Testis (tissue), 3 donors: ENCODE results near the gene ZNF256. TPM values are rescaled to one million over a fixed set of nuclear protein-coding genes. Genes with fewer than 3 reads are reported as not detected.
A peak's percentile ranks its signal among the peaks of the same experiment; 100 is the strongest.

Experiments
- DNase-seq: peaks from one replicate; pipeline ENCODE4 v3.0.0-alpha.2; 2019
- H3K27ac ChIP-seq, 2 donors: fragments of 200-600 bp; sonication (generic); one replicate each; pipeline ENCODE4 v1.5.1; 2019
- H3K27me3 ChIP-seq: fragments of 200-600 bp; sonication (generic); one replicate; pipeline ENCODE4 v1.5.1; 2019
- H3K36me3 ChIP-seq: fragments of 200-600 bp; sonication (generic); one replicate; pipeline ENCODE4 v1.5.1; 2017; ENCODE audit warnings: low read depth; ENCODE audit errors: missing control alignments
- H3K4me1 ChIP-seq: fragments of 200-600 bp; sonication (generic); one replicate; pipeline ENCODE4 v1.5.1; 2019
- H3K4me3 ChIP-seq, 2 donors: fragments of 200-600 bp; sonication (generic); one replicate each; pipeline ENCODE4 v1.5.1; 2017 to 2019
- H3K9me3 ChIP-seq: fragments of 200-600 bp; sonication (generic); one replicate; pipeline ENCODE4 v1.5.1; 2017
- POLR2A ChIP-seq: fragments of 450-650 bp; IDR thresholded peaks from one replicate; pipeline ENCODE4 v1.6.1; 2017; ENCODE audit warnings: antibody characterized with exemption, mild to moderate bottlenecking, moderate library complexity
- WGBS, 2 donors: methylation state at CpG; one replicate each; pipeline ENCODE4 v1.1.5; 2018; 5-methylcytosine and 5-hydroxymethylcytosine counted together
- intact Hi-C: fragments of 100-400 bp; cut with DNase I; formaldehyde crosslinking; loops from one replicate; pipeline ENCODE4 v1.15.1; 2023; ENCODE audit warnings: low total_unique reads
- polyA plus RNA-seq: library from polyadenylated mRNA; stranded (reverse); fragments of 350-450 nt; fragmentation: Illumina TruSeq; extraction: RNeasy Lipid Tissue Mini Kit (QIAGEN cat#74804); gene quantifications from one replicate; pipeline ENCODE4 v1.2.3, GENCODE V29; 2014; ENCODE audit warnings: low read depth, low replicate concordance; ENCODE audit not compliant: insufficient read depth
- total RNA-seq, 2 donors: library from RNA; depleted of rRNA; stranded (reverse); fragments of >200 nt; gene quantifications; one replicate each; pipeline ENCODE4 v1.2.3, GENCODE V29; 2016
- TF ChIP-seq, protein P1 (sequence below), 3 experiments: fragments of 450-650 bp in 2 of 3; fragments of 200-600 bp in 1 of 3; sonication (generic) in 1 of 3; IDR thresholded peaks; one replicate each; pipeline ENCODE4 v1.5.1; 2016 to 2019; ENCODE audit warnings: antibody characterized with exemption in 3 of 3, mild to moderate bottlenecking in 2 of 3, moderate library complexity in 1 of 3

Gene ZNF256
- total and polyA plus RNA-seq, 3 donors from 2014 or later: 7.8 to 15.7 (median 13.3) TPM

DNA sequence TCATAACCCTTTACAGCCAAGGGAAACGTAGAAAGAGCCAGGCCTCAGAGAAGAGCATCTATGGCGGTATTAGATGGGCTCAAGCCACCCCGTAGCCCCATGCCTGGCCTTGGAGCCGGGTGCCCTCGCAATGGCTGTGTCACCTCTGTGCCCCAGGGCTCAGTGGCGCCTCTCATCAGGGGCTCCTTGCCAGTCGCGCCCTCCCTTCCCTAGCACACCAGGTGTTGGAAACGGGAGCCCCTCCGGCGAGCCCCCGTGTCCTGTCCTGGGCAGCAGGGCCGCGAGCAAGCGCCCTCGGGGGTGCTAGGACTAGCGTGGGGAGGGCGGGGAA is 453 bp downstream of the ZNF256 start:
- WGBS, 2 donors: 0 to 1% methylated on average over 8 to 18 of the region's 18 CpGs

DNA sequence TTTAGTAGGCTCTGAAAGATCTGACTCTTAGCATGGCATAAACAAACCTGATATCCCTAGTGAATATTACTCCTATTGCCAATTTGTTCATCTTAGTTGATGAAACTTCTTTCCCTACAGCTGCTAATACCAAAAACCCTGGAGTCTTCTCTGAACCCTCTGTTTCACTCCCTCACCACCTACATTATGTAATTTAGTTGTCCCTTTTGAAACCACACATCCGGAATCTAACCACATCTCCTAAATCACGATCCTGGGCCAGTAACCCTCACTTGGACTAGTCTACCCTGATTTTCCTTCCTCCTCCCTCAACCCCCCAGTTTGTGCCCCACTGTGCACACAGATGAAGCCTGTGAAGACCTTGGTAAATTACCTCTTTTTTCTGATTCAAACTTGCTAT is 1.2 kb downstream of the ZNF256 start:
- H3K27me3 ChIP-seq: no peaks in the 10 kb centered on the region
- H3K4me1 ChIP-seq: peaks cover 12% of the 10 kb centered on the region
- H3K27ac ChIP-seq: no peak overlapping the region
- no peak for TF ChIP-seq POLR2A
- TF ChIP-seq, protein P1, sequence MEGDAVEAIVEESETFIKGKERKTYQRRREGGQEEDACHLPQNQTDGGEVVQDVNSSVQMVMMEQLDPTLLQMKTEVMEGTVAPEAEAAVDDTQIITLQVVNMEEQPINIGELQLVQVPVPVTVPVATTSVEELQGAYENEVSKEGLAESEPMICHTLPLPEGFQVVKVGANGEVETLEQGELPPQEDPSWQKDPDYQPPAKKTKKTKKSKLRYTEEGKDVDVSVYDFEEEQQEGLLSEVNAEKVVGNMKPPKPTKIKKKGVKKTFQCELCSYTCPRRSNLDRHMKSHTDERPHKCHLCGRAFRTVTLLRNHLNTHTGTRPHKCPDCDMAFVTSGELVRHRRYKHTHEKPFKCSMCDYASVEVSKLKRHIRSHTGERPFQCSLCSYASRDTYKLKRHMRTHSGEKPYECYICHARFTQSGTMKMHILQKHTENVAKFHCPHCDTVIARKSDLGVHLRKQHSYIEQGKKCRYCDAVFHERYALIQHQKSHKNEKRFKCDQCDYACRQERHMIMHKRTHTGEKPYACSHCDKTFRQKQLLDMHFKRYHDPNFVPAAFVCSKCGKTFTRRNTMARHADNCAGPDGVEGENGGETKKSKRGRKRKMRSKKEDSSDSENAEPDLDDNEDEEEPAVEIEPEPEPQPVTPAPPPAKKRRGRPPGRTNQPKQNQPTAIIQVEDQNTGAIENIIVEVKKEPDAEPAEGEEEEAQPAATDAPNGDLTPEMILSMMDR (IDR thresholded peaks at IDR 0.05): no peak
- no peaks in the 10 kb centered on the region for H3K36me3 ChIP-seq
- DNase-seq: no peak
- 50% methylated on average over 2 of the region's 2 CpGs for WGBS, 2 donors
- intact Hi-C loops: no loop called here
- H3K4me3 ChIP-seq: peak overlapping the region in 1 of 2 donors; percentile 95
- H3K9me3 ChIP-seq: no peaks in the 10 kb centered on the region

More for the DNA sequence above, 453 bp downstream of the ZNF256 start:
- no peak for DNase-seq
- intact Hi-C loops: no loop called here
- no peaks in the 10 kb centered on the region for H3K27me3 ChIP-seq
- peak overlapping the region; percentile 55 to 74 for H3K27ac ChIP-seq
- H3K36me3 ChIP-seq: no peaks in the 10 kb centered on the region
- TF ChIP-seq, protein P1 (IDR thresholded peaks at IDR 0.05): no peak
- no peak for TF ChIP-seq POLR2A
- peaks cover 12% of the 10 kb centered on the region for H3K4me1 ChIP-seq
- no peaks in the 10 kb centered on the region for H3K9me3 ChIP-seq
- peak overlapping the region; percentile 73 to 95 for H3K4me3 ChIP-seq

DNA sequence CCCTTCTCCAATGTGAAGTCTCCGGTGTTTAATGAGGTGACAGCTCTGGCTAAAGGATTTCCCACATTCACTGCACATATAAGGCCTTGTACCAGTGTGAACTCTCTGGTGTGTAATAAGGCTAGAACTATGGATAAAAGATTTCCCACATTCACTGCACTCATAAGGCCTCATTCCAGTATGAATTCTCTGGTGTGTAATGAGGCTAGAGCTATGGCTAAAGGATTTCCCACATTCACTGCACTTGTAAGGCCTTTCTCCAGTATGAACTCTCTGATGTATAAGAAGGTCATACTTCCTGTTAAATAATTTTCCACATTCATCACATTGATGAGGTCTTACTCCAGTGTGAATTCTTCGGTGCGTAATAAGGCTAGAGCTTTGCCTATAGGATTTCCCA is 5.9 kb downstream of the ZNF256 start:
- no peaks in the 10 kb centered on the region for H3K36me3 ChIP-seq
- H3K4me3 ChIP-seq: no peak overlapping the region
- no peak for DNase-seq
- peaks cover 6% of the 10 kb centered on the region for H3K4me1 ChIP-seq
- H3K27me3 ChIP-seq: no peaks in the 10 kb centered on the region
- TF ChIP-seq, protein P1 (IDR thresholded peaks at IDR 0.05): no peak
- no peak for TF ChIP-seq POLR2A
- WGBS, 2 donors: 97 to 100% methylated on average over 3 of the region's 3 CpGs
- H3K27ac ChIP-seq: no peak overlapping the region
- intact Hi-C loops: no loop called here
- H3K9me3 ChIP-seq: no peaks in the 10 kb centered on the region

DNA sequence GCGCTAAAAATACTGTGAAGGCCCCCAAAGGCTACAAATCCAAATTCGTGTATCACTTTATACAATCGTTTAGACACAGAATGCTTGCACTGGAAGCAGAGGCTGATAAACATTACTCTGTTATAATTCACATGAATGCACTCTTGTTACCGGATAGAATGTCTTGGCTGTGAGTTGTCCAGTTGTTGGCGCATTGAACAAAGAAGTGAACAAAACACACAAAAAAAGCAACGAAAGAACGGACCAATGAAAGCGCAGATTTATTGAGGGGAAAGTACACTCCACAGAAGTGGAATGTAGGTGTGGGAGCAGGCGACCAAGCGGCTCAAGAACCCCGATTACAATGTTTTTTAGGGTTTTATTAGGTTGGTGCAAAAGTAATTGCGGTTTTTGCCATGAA is 11.8 kb downstream of the ZNF256 start:
- Histone ChIP-seq H3K4me3 (peak overlapping the region; percentile 71 to 88), H3K36me3 (no peaks in the 10 kb centered on the region)
- intact Hi-C loops: no loop called here

More for the DNA sequence above, 11.8 kb downstream of the ZNF256 start:
- TF ChIP-seq POLR2A: no peak
- TF ChIP-seq, protein P1 (IDR thresholded peaks at IDR 0.05): no peak
- no peaks in the 10 kb centered on the region for H3K9me3 ChIP-seq
- no peak overlapping the region for H3K27ac ChIP-seq
- 63 to 64% methylated on average over 12 of the region's 12 CpGs for WGBS, 2 donors
- DNase-seq: no peak
- no peaks in the 10 kb centered on the region for H3K27me3 ChIP-seq
- H3K4me1 ChIP-seq: no peaks in the 10 kb centered on the region
